Tibial nerve (tissue), 3 donors: Measurements from ENCODE around the gene PITRM1.

Source experiments
- CTCF ChIP-seq, 5 experiments: fragments of 200-600 bp in 3 of 5; fragments of 450-650 bp in 2 of 5; sonication (generic) in 3 of 5; IDR thresholded peaks; one replicate each; pipeline ENCODE4 v1.5.1; 2016 to 2019; ENCODE audit warnings: antibody characterized with exemption in 5 of 5, mild to moderate bottlenecking in 3 of 5, moderate library complexity in 2 of 5
- POLR2A ChIP-seq, 2 donors: fragments of 450-650 bp; IDR thresholded peaks; one replicate each; pipeline ENCODE4 v1.6.1; 2017; ENCODE audit warnings: antibody characterized with exemption in 2 of 2, mild to moderate bottlenecking in 2 of 2, moderate library complexity in 2 of 2

DNA sequence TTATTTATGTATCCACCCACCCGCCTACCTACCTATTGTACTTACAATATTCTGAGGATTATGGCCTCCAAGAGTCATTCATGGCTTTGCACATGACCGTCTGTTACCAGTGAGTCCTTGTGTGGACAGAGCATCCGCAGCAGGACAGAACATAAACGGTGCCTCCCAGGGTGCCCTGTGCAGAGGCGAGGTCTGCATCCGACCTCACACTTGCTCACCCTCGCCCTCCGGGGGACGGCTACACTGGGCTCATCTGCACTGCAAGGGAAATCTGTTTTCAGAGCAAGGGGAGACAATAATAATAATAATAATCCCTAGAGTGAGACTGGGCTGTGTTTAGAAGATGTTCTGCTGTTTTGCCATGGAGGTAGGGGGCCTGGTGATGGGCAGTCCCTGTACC lies 75.4 kb downstream of the PITRM1 start:
- TF ChIP-seq CTCF (IDR thresholded peaks at IDR 0.05) (no peak), POLR2A (IDR thresholded peaks at IDR 0.05) (no peak)
